Gastrocnemius medialis (tissue), 4 donors: ENCODE measurements around the gene SH3PXD2B. TPM values are rescaled to one million over a fixed set of nuclear protein-coding genes. Genes with fewer than 3 reads are reported as not detected.

Experiments
- ATAC-seq, 2 donors: fragments of 150-250 bp; one replicate each; pipeline ENCODE4 v1.9.1; 2016
- DNase-seq, 2 donors: peaks; one replicate each; pipeline ENCODE4 v3.0.0-alpha.2; 2019
- H3K27ac ChIP-seq, 4 donors: fragments of 200-600 bp; sonication (generic); 1 replicate in 1 of 4; 2 replicates in 3 of 4; pipeline ENCODE4 v1.5.1; 2016 to 2018; ENCODE audit warnings: mild to moderate bottlenecking in 2 of 4, moderate library complexity in 1 of 4
- H3K27me3 ChIP-seq, 3 donors: fragments of 200-600 bp; sonication (generic) in 2 of 3; 1 replicate in 1 of 3; 2 replicates in 2 of 3; pipeline versions ENCODE4 v1.5.1 to v1.6.0; 2016 to 2019; ENCODE audit warnings: mild to moderate bottlenecking in 1 of 3, moderate library complexity in 1 of 3
- H3K36me3 ChIP-seq, 2 donors: fragments of 200-600 bp; sonication (generic) in 1 of 2; one replicate each; pipeline ENCODE4 v1.5.1; 2017 to 2018
- H3K4me1 ChIP-seq, 2 donors: fragments of 200-600 bp; sonication (generic) in 1 of 2; one replicate each; pipeline ENCODE4 v1.5.1; 2016 to 2017; ENCODE audit warnings: mild to moderate bottlenecking in 2 of 2
- H3K4me3 ChIP-seq, 4 donors: fragments of 200-600 bp; sonication (generic) in 3 of 4; 1 replicate in 1 of 4; 2 replicates in 3 of 4; pipeline ENCODE4 v1.5.1; 2016 to 2019; ENCODE audit warnings: mild to moderate bottlenecking in 2 of 4
- H3K9me3 ChIP-seq, 3 donors: fragments of 200-600 bp; sonication (generic) in 2 of 3; 1 replicate in 1 of 3; 2 replicates in 2 of 3; pipeline ENCODE4 v1.5.1; 2016 to 2019
- CTCF ChIP-seq, 5 experiments: fragments of 450-650 bp in 3 of 5; fragments of 200-600 bp in 2 of 5; sonication (generic) in 2 of 5; IDR thresholded peaks in 4 of 5; conservative IDR thresholded peaks in 1 of 5; 1 replicate in 4 of 5; 2 replicates in 1 of 5; pipeline ENCODE4 v1.5.1; 2016 to 2019; ENCODE audit warnings: antibody characterized with exemption in 5 of 5, mild to moderate bottlenecking in 3 of 5, moderate library complexity in 3 of 5
- POLR2A ChIP-seq, 2 donors: fragments of 450-650 bp; IDR thresholded peaks; one replicate each; pipeline ENCODE4 v1.6.1; 2017; ENCODE audit warnings: antibody characterized with exemption in 2 of 2, mild to moderate bottlenecking in 2 of 2, moderate library complexity in 2 of 2
- in situ Hi-C, 4 donors: fragments of 200-750 bp; cut with MboI; loops; one replicate each; pipeline versions ENCODE4 v1.15.0 to v1.8.0; 2017; ENCODE audit warnings: low sequenced_read_pairs in 4 of 4
- intact Hi-C: fragments of 100-400 bp; cut with DNase I; formaldehyde crosslinking; loops from one replicate; pipeline ENCODE4 v1.15.1; 2023; ENCODE audit warnings: low total_unique reads
- total RNA-seq, 4 donors: library from RNA; depleted of rRNA; stranded (reverse); fragments of >200 nt; gene quantifications; one replicate each; pipeline versions ENCODE4 v1.1.0 to v1.2.3, GENCODE V29; 2016

The SH3PXD2B gene
- total RNA-seq, 4 donors from 2014 or later = 2.7 to 10.2 (median 4.2) TPM

- intact Hi-C loops (no loop called here), in situ Hi-C loops (no loop called here)
- no peak for DNase-seq
- no peak overlapping the region for H3K27ac ChIP-seq
- no peaks in the 10 kb centered on the region for H3K36me3 ChIP-seq
- no peak for ATAC-seq
- H3K9me3 ChIP-seq = no peaks in the 10 kb centered on the region
- no peak overlapping the region for H3K4me3 ChIP-seq
- H3K4me1 ChIP-seq = peaks cover 5 to 6% of the 10 kb centered on the region in 2 donors
- H3K27me3 ChIP-seq = no peaks in the 10 kb centered on the region
- TF ChIP-seq POLR2A (IDR thresholded peaks at IDR 0.05) (no peak), CTCF (IDR thresholded peaks at IDR 0.05 in 4 of 5, conservative IDR thresholded peaks at IDR 0.05 in 1 of 5) (no peak)
These were observed 37.9 kb upstream of the SH3PXD2B start for GRCh38 chr5:172492097-172492840.

GRCh38 chr5:172491481-172491880 lies 37.2 kb upstream of the SH3PXD2B start:
- DNase-seq (no peak), ATAC-seq (no peak)
- no peaks in the 10 kb centered on the region for H3K9me3 ChIP-seq
- no peaks in the 10 kb centered on the region for H3K36me3 ChIP-seq
- peaks cover under 1 to 3% of the 10 kb centered on the region in 2 donors for H3K4me1 ChIP-seq
- H3K4me3 ChIP-seq = no peak overlapping the region
- no peak overlapping the region for H3K27ac ChIP-seq
- intact Hi-C loops (no loop called here), in situ Hi-C loops (no loop called here)
- H3K27me3 ChIP-seq = no peaks in the 10 kb centered on the region
- no peak for TF ChIP-seq POLR2A (IDR thresholded peaks at IDR 0.05)
- TF ChIP-seq CTCF (IDR thresholded peaks at IDR 0.05 in 4 of 5, conservative IDR thresholded peaks at IDR 0.05 in 1 of 5) = no peak

GRCh38 chr5:172490514-172491461 lies 36.5 kb upstream of the SH3PXD2B start:
- H3K27ac ChIP-seq = peak overlapping the region in 1 of 4 donors; percentile 48
- H3K9me3 ChIP-seq = no peaks in the 10 kb centered on the region
- TF ChIP-seq POLR2A (IDR thresholded peaks at IDR 0.05) (no peak), CTCF (IDR thresholded peaks at IDR 0.05 in 4 of 5, conservative IDR thresholded peaks at IDR 0.05 in 1 of 5) (no peak)
- intact Hi-C loops = no loop called here
- H3K27me3 ChIP-seq = no peaks in the 10 kb centered on the region
- H3K36me3 ChIP-seq = no peaks in the 10 kb centered on the region
- DNase-seq (no peak), ATAC-seq (no peak)
- no peak overlapping the region for H3K4me3 ChIP-seq
- H3K4me1 ChIP-seq = peaks cover 0 to 2% of the 10 kb centered on the region in 2 donors
- in situ Hi-C loops = no loop called here

GRCh38 chr5:172488221-172488620 lies 33.9 kb upstream of the SH3PXD2B start:
- Histone ChIP-seq H3K4me1 (peaks cover 0 to 2% of the 10 kb centered on the region in 2 donors), H3K27ac (peak overlapping the region in 3 of 4 donors; percentile 40 to 51 (median 44)), H3K27me3 (no peaks in the 10 kb centered on the region), H3K9me3 (no peaks in the 10 kb centered on the region), H3K36me3 (no peaks in the 10 kb centered on the region), H3K4me3 (no peak overlapping the region)
- intact Hi-C loops = no loop called here
- no peak for ATAC-seq
- in situ Hi-C loops = no loop called here
- no peak for DNase-seq
- TF ChIP-seq CTCF (IDR thresholded peaks at IDR 0.05 in 4 of 5, conservative IDR thresholded peaks at IDR 0.05 in 1 of 5) (no peak), POLR2A (IDR thresholded peaks at IDR 0.05) (no peak)
